Jurkat, Clone E6-1 (cell line): ENCODE results near the gene MFSD2A. TPM values are rescaled to one million over a fixed set of nuclear protein-coding genes. Genes with fewer than 3 reads are reported as not detected.
"Not testable (repeated sequence)": the region's sequence is repeated elsewhere in the genome, so short reads cannot be mapped to it uniquely, and the experiment has no call there.

ENCODE experiments used
- DNase-seq: peaks from one replicate; pipeline ENCODE4 v3.0.0-alpha.2; 2011; ENCODE audit warnings: low read depth, low spot score
- H3K4me3 ChIP-seq: 2 replicates; pipeline ENCODE4 v1.5.1; 2011; ENCODE audit warnings: mild to moderate bottlenecking, low read length, control low read depth, moderate library complexity
- polyA plus RNA-seq: library from polyadenylated mRNA; unstranded; fragments of >200 nt; gene quantifications from one replicate; pipeline ENCODE4 v1.2.1, GENCODE V29; 2012; ENCODE audit warnings: missing spikeins; ENCODE audit not compliant: insufficient read length, insufficient read depth

Gene MFSD2A
- polyA plus RNA-seq, result 9.7 TPM

GRCh38 chr1:39954870-39955546 lies at the start of gene MFSD2A:
MFSD2A (plus strand) TSS chr1:39955145; CDS start chr1:39955293, 148 bp downstream.
- DNase-seq, result peak; percentile 85
- peak within 1 kb of the TSS; percentile 82 for H3K4me3 ChIP-seq

GRCh38 chr1:39905172-39905571 lies 49.8 kb upstream of the MFSD2A start:
- H3K4me3 ChIP-seq, result no peak overlapping the region
- DNase-seq, result no peak

- DNase-seq, result no peak
Measured at GRCh38 chr1:39907528-39908453, 47.2 kb upstream of the MFSD2A start.

GRCh38 chr1:39908534-39908933 lies 46.4 kb upstream of the MFSD2A start:
- DNase-seq, result no peak
- H3K4me3 ChIP-seq, result no peak overlapping the region

More at GRCh38 chr1:39907528-39908453, 47.2 kb upstream of the MFSD2A start:
- H3K4me3 ChIP-seq, result no peak overlapping the region

GRCh38 chr1:39910263-39910662 lies 44.7 kb upstream of the MFSD2A start:
- no peak for DNase-seq
- H3K4me3 ChIP-seq, result no peak overlapping the region

GRCh38 chr1:39913136-39913535 lies 41.8 kb upstream of the MFSD2A start:
- H3K4me3 ChIP-seq, DNase-seq: not testable (repeated sequence)

- H3K4me3 ChIP-seq, result no peak overlapping the region
- no peak for DNase-seq
Measured at GRCh38 chr1:39915499-39916129, 39.3 kb upstream of the MFSD2A start.

- DNase-seq, result no peak
- H3K4me3 ChIP-seq, result no peak overlapping the region
Measured at GRCh38 chr1:39917825-39918224, 37.1 kb upstream of the MFSD2A start.

GRCh38 chr1:39919545-39919944 lies 35.4 kb upstream of the MFSD2A start:
- DNase-seq, result peak; percentile 43

GRCh38 chr1:39922251-39922688 lies 32.7 kb upstream of the MFSD2A start:
- no peak for DNase-seq
- H3K4me3 ChIP-seq, result no peak overlapping the region

More at GRCh38 chr1:39919545-39919944, 35.4 kb upstream of the MFSD2A start:
- no peak overlapping the region for H3K4me3 ChIP-seq

- no peak overlapping the region for H3K4me3 ChIP-seq
- no peak for DNase-seq
Measured at GRCh38 chr1:39925721-39926342, 29.1 kb upstream of the MFSD2A start.

- DNase-seq, result no peak
- no peak overlapping the region for H3K4me3 ChIP-seq
Measured at GRCh38 chr1:39926343-39926793, 28.6 kb upstream of the MFSD2A start.

- H3K4me3 ChIP-seq, result no peak overlapping the region
- no peak for DNase-seq
Measured at GRCh38 chr1:39926820-39927219, 28.1 kb upstream of the MFSD2A start.

GRCh38 chr1:39927538-39927937 lies 27.4 kb upstream of the MFSD2A start:
- H3K4me3 ChIP-seq, result no peak overlapping the region
- no peak for DNase-seq

GRCh38 chr1:39928809-39929587 lies 25.9 kb upstream of the MFSD2A start:
- DNase-seq, result no peak
- H3K4me3 ChIP-seq, result no peak overlapping the region

GRCh38 chr1:39933956-39934941 lies 20.7 kb upstream of the MFSD2A start:
- H3K4me3 ChIP-seq, result no peak overlapping the region
- no peak for DNase-seq
